Astrocyte of the cerebellum (primary cell): Measurements from ENCODE around the gene SLC4A1AP.

Source experiments
- DNase-seq: peaks from one replicate; pipeline ENCODE4 v3.0.0-alpha.2; 2011; ENCODE audit warnings: low read depth
- H3K4me3 ChIP-seq: 2 replicates; pipeline ENCODE4 v1.5.1; 2011; ENCODE audit warnings: mild to moderate bottlenecking, low read depth, low read length, moderate library complexity
- in situ Hi-C: cut with HindIII; loops from 2 replicates; pipeline ENCODE4 v1.10.0; 2017; ENCODE audit warnings: low sequenced_read_pairs
- TF ChIP-seq, protein P1 (sequence below): IDR thresholded peaks from 2 replicates; pipeline ENCODE4 v1.5.1; 2012; ENCODE audit warnings: low read length, low read depth, moderate library complexity, mild to moderate bottlenecking; ENCODE audit errors: missing control alignments

The SLC4A1AP gene

DNA sequence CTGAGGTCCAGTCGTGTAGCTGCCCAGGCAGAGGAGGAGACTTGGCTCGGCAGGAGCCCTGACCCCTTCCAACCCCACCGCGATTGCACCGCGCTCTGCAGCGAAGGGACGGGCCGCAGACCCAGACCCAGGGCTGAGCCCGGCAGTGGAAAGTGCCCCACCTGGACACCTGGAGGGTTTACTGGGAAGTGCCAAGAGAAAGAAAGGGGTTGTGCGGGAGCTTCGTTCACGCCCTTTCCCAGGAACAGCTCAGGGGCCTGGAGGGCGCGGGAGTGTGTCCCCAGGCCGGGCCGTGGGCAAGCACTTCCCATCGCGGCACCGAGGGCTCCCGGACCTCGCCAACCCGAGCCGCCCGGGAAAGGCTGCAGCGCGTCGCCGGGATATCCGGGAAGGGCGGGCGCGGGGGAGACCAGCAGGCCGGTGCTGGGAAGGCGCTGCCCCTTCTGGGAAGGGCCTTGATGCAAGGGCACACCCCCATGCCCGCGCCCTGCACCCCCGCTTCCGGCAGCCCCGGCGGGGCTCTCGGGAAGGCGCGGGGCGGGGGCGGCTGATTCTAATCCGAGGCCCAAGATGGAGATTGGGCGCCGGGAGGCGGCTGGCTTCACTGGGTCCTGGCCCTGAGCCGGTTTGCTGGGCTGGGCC is 71.7 kb downstream of the SLC4A1AP start:
- in situ Hi-C loops, result no loop called here
- TF ChIP-seq, protein P1, sequence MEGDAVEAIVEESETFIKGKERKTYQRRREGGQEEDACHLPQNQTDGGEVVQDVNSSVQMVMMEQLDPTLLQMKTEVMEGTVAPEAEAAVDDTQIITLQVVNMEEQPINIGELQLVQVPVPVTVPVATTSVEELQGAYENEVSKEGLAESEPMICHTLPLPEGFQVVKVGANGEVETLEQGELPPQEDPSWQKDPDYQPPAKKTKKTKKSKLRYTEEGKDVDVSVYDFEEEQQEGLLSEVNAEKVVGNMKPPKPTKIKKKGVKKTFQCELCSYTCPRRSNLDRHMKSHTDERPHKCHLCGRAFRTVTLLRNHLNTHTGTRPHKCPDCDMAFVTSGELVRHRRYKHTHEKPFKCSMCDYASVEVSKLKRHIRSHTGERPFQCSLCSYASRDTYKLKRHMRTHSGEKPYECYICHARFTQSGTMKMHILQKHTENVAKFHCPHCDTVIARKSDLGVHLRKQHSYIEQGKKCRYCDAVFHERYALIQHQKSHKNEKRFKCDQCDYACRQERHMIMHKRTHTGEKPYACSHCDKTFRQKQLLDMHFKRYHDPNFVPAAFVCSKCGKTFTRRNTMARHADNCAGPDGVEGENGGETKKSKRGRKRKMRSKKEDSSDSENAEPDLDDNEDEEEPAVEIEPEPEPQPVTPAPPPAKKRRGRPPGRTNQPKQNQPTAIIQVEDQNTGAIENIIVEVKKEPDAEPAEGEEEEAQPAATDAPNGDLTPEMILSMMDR, result no peak

DNA sequence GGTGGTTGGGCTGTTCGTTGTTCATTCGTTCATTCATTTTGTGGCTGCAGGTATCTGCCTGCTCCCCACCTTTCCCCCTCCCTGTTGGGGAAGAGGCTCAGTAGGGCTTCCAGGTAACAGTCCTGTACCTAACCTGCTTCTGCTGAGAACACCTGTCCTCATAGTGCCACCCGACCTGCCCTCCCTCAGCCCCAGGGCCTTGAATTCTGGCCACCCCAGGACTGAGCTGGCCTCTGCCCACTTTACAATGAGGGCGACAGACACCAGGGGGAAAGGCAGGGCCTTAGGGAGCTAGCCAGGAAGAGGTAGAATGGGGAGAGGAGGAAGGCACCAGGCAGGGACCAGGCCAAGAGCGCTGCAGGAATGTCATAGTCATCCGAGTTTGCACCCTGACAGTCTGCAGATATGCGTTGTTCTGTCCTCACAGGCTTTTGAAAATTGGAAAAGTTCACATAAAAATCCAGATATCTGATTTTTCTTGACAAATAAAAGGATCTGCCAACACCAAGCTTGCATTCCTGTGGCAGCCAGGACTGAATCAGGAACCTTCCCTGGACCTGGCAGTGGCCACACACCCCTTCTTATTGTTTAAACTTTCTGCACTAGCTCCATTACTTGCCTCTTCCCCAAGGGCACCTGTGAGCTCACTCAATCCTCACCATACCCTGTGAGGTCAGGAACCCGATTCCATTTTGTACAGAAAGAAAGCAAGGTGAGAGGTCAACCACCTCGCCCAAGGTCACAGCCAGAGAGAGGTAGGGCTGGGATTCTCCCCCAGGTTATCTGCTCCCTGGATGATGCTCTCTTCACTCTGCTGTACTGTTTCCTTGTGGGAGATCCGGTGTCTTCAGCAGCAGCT is 72.6 kb downstream of the SLC4A1AP start:
- in situ Hi-C loops, result no loop called here
- DNase-seq, result no peak
- no peak overlapping the region for H3K4me3 ChIP-seq
- TF ChIP-seq, protein P1, result no peak

More for the DNA sequence above, 71.7 kb downstream of the SLC4A1AP start:
- no peak for DNase-seq
- H3K4me3 ChIP-seq, result no peak overlapping the region

DNA sequence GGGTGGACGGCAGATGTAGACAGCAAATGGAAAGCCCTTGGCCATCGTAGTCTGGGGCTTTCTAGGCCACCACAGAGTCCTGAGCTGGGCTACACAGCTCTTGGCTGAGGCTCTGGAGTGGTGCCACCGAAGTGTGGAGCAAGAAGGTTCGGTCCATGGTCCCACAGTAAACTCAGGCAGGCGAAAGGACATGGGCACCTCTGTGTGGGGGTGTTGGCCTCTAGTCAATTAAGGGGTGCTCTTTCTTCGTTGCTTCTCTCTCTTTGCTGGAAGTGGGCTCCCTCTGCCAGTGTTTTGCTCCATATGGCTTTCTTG is 73.2 kb downstream of the SLC4A1AP start:
- no peak for DNase-seq
- no peak overlapping the region for H3K4me3 ChIP-seq
- TF ChIP-seq, protein P1, result no peak
- in situ Hi-C loops, result no loop called here

DNA sequence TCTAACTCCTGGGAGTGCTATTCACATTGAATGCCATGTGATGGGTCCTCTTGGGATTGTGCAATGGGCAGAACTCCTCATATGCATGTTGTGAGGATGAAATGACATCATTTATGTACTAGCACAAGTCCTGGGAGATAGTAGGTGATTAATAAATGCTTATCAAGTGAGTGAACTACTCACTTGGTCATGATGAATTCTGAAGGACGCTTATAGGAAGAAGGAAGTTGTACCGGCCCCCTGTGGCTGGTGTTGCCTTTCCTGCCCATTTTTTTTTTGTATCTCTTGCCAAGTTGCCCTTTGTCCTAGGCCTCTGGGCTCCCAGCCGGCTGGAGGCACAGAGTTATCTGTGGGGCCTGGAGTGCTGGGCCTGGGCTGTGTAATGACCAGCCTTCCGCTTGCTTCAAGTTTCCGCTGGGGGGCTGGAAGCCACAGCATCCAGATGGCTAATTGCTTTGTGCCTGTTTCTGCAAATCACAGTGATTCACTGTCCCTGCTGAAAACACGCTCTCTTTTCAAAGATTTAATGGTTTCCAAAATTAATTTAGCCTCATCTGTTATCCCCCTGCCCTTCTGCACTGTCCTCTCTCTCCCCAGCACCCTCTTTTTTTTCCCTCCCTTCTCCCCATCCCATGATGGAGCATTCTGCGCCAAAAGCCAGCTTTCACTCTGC is 74.1 kb downstream of the SLC4A1AP start:
- no peak overlapping the region for H3K4me3 ChIP-seq
- no peak for DNase-seq
- TF ChIP-seq, protein P1, result peak; percentile 10
- in situ Hi-C loops, result no loop called here

- no peak overlapping the region for H3K4me3 ChIP-seq
- TF ChIP-seq, protein P1, result no peak
- in situ Hi-C loops, result no loop called here
- DNase-seq, result no peak
Observed at GRCh38 chr2:27738349-27739057, 74.8 kb downstream of the SLC4A1AP start.

DNA sequence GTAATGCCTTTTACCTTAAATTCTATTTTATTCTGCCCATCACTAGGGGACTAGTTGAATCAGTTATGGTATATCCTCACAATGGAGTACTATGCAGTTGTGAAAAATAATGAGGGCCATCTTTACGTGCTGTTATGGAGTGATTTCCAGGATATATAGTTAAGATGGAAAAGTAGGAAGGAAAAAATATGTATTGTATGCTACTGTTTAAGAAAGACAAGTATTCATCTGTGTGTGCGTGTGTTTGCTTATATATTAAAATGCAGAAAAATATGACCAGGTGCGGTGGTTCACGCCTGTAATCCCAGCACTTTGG is 75.3 kb downstream of the SLC4A1AP start:
- H3K4me3 ChIP-seq, result no peak overlapping the region
- TF ChIP-seq, protein P1, result no peak
- in situ Hi-C loops, result no loop called here
- no peak for DNase-seq
